KMS-11 (cell line): Measurements from ENCODE around the gene RPH3AL.

ENCODE experiments used
- H2AFZ ChIP-seq: fragments of 200-600 bp; sonication (generic); 2 replicates; pipeline ENCODE4 v1.6.1; 2016; ENCODE audit warnings: antibody characterized with exemption, mixed run types, low read depth
- H3K27ac ChIP-seq: fragments of 200-600 bp; sonication (generic); 2 replicates; pipeline ENCODE4 v1.6.1; 2016; ENCODE audit warnings: mild to moderate bottlenecking, mixed run types
- H3K27me3 ChIP-seq: fragments of 200-600 bp; sonication (generic); 2 replicates; pipeline ENCODE4 v1.6.1; 2017; ENCODE audit warnings: mild to moderate bottlenecking, low read depth, mixed run types, moderate library complexity; ENCODE audit not compliant: insufficient read depth
- H3K36me3 ChIP-seq: fragments of 200-600 bp; sonication (generic); 2 replicates; pipeline ENCODE4 v1.6.1; 2017; ENCODE audit warnings: mild to moderate bottlenecking, mixed run types; ENCODE audit not compliant: insufficient read depth
- H3K4me1 ChIP-seq: fragments of 200-600 bp; sonication (generic); 2 replicates; pipeline ENCODE4 v1.6.1; 2016; ENCODE audit warnings: mild to moderate bottlenecking, low read depth, mixed run types; ENCODE audit not compliant: poor library complexity, severe bottlenecking
- H3K4me2 ChIP-seq: fragments of 200-600 bp; sonication (generic); 2 replicates; pipeline ENCODE4 v1.7.0; 2016; ENCODE audit warnings: mild to moderate bottlenecking, mixed run types
- H3K4me3 ChIP-seq: fragments of 200-600 bp; sonication (generic); IDR thresholded peaks from 2 replicates; pipeline ENCODE4 v1.6.1; 2017; ENCODE audit warnings: low read depth, low read length, mixed read lengths; ENCODE audit not compliant: insufficient read depth
- H3K79me2 ChIP-seq: fragments of 200-600 bp; sonication (generic); 2 replicates; pipeline ENCODE4 v1.6.1; 2016; ENCODE audit warnings: low read depth, mixed run types; ENCODE audit not compliant: insufficient read depth
- H3K9ac ChIP-seq: fragments of 200-600 bp; sonication (generic); 2 replicates; pipeline ENCODE4 v1.6.1; 2016; ENCODE audit warnings: mild to moderate bottlenecking, mixed run types
- H4K20me1 ChIP-seq: fragments of 200-600 bp; sonication (generic); 2 replicates; pipeline ENCODE4 v1.6.1; 2016; ENCODE audit warnings: mild to moderate bottlenecking, mixed run types; ENCODE audit not compliant: insufficient read depth
- TF ChIP-seq, protein P1 (sequence below): fragments of 200-600 bp; sonication (generic); conservative IDR thresholded peaks from 2 replicates; pipeline ENCODE4 v1.6.1; 2017; ENCODE audit warnings: low read depth, mild to moderate bottlenecking, antibody characterized with exemption, low read length, moderate library complexity, mixed read lengths

Gene RPH3AL

DNA sequence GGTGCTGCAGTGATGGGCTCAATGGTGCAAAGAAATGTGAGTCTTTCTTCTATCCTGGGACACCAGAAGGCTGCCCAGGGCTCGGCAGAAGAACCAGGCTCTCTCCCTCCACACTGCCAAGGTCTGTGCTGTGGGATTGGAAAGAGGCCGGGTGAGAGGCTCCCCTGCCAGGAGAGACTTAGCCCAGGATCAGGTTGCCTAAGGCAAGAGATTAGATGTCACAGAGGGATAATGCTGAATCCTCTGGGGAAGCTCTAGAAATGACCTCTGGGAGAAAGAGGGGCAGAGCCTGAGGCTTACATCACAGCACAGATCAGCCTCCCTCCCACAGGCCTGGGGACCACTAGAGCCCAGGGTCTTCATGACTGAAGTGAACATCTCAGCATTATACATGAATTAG, 165.5 kb downstream of the RPH3AL start:
- Histone ChIP-seq H3K9ac (no peak overlapping the region), H3K27me3 (no peaks in the 10 kb centered on the region), H3K4me2 (no peak overlapping the region), H2AFZ (no peak overlapping the region), H3K4me1 (peaks cover 13% of the 10 kb centered on the region), H3K36me3 (no peaks in the 10 kb centered on the region), H3K4me3 (no peak overlapping the region), H3K27ac (no peak overlapping the region), H4K20me1 (no peaks in the 10 kb centered on the region), H3K79me2 (no peaks in the 10 kb centered on the region)
- TF ChIP-seq, protein P1, sequence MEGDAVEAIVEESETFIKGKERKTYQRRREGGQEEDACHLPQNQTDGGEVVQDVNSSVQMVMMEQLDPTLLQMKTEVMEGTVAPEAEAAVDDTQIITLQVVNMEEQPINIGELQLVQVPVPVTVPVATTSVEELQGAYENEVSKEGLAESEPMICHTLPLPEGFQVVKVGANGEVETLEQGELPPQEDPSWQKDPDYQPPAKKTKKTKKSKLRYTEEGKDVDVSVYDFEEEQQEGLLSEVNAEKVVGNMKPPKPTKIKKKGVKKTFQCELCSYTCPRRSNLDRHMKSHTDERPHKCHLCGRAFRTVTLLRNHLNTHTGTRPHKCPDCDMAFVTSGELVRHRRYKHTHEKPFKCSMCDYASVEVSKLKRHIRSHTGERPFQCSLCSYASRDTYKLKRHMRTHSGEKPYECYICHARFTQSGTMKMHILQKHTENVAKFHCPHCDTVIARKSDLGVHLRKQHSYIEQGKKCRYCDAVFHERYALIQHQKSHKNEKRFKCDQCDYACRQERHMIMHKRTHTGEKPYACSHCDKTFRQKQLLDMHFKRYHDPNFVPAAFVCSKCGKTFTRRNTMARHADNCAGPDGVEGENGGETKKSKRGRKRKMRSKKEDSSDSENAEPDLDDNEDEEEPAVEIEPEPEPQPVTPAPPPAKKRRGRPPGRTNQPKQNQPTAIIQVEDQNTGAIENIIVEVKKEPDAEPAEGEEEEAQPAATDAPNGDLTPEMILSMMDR = no peak

DNA sequence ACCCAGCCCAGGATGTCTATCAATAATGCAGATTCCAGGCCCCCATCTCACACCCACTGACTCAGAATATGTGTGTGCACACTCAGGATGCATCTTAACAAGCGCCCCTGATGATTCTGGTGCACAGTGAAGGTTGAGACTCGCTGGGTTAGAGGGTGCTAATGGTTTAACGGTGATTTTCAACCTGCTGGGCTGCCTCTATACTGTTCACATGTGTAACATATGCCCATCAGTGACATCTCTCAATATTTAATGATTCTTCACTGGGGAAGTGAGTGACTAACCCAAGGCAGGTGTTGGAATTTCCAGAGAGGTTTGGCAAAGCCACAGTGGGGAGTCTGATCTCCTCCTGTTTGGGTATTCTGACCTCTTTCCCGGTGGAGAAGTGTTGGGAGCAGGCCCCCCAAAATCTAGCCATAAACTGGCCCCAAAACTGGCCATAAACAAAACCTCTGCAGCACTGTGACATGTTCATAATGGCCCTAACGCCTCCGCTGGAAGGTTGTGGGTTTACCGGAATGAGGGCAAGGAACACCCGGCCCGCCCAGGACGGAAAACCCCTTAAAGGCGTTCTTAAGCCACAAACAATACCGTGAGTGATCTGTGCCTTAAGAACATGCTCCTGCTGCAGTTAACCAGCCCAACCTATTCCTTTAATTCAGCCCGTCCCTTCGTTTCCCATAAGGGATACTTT, 167.0 kb downstream of the RPH3AL start:
- H3K9ac ChIP-seq = no peak overlapping the region
- no peak overlapping the region for H3K27ac ChIP-seq
- TF ChIP-seq, protein P1 = no peak
- 0 out of 2 replicates have a peak overlapping the region, but pooled peaks have one; percentile 42 for H3K4me2 ChIP-seq
- H3K79me2 ChIP-seq = no peaks in the 10 kb centered on the region
- H2AFZ ChIP-seq = peak overlapping the region; percentile 18; the same call in 1 of the 2 replicates
- H3K27me3 ChIP-seq = no peaks in the 10 kb centered on the region
- no peak overlapping the region for H3K4me3 ChIP-seq
- no peaks in the 10 kb centered on the region for H3K36me3 ChIP-seq
- no peaks in the 10 kb centered on the region for H4K20me1 ChIP-seq
- H3K4me1 ChIP-seq = peaks cover 13% of the 10 kb centered on the region

DNA sequence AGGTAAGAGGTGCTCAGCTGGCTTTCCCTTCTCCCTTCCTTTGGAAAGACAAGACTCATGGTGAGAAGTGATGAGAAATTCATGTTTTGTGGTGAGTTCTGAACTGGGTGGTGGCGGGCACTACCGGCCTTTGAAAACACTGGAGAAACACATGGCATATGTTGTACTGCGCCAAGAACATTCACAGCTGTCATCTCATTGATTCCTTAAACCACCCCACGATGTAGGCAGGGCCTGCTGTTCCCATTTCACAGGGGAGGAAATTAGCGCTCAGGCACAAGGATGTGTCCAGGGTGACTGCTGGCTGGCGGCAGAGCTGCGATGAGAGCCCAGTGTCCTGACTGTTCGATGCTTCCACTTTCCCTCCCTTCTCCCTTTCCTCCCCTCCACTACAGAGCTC, 169.6 kb downstream of the RPH3AL start:
- Histone ChIP-seq H3K79me2 (no peaks in the 10 kb centered on the region), H3K27ac (no peak overlapping the region), H3K4me3 (no peak overlapping the region), H4K20me1 (no peaks in the 10 kb centered on the region), H3K4me1 (peaks cover 13% of the 10 kb centered on the region), H2AFZ (no peak overlapping the region), H3K4me2 (no peak overlapping the region), H3K27me3 (no peaks in the 10 kb centered on the region), H3K36me3 (no peaks in the 10 kb centered on the region), H3K9ac (no peak overlapping the region)
- TF ChIP-seq, protein P1 = no peak

DNA sequence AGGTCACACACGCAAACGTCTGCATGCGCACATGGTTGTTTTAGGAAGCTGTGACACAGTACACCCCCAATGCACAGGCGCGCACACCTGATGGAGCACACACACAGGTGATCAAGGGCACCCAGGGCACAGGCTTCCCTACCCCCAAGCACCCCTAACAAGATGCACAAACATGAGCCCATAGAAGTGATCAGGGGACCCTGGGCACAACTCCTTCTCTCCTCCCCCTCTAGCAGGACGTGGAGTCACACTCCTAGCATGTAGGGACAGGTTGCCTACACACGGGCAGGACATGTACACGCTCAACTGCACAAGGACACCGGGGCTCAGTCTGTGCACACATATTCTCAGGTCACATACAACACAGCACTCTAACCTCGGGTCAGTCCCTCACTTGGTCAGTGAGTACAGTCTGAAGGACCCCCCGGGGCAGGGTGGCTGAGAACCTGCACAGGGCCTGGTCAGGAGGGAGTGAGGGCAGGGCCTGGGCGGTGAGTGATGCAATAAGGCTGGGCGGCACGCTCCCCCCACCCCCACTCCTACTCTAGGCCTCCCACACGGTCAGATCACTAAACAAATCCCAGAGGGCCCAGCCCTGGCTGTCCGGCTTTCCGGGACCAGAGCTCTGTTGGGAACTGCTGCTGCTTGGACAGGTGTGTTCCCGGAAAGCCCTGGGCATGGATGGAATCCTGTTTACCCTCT, 170.4 kb downstream of the RPH3AL start:
- no peak overlapping the region for H3K4me3 ChIP-seq
- TF ChIP-seq, protein P1 = no peak
- H4K20me1 ChIP-seq = no peaks in the 10 kb centered on the region
- H3K79me2 ChIP-seq = no peaks in the 10 kb centered on the region
- no peak overlapping the region for H3K9ac ChIP-seq
- peaks cover 13% of the 10 kb centered on the region for H3K4me1 ChIP-seq
- H3K27me3 ChIP-seq = no peaks in the 10 kb centered on the region
- no peak overlapping the region for H3K4me2 ChIP-seq
- H3K27ac ChIP-seq = no peak overlapping the region
- H2AFZ ChIP-seq = no peak overlapping the region
- no peaks in the 10 kb centered on the region for H3K36me3 ChIP-seq
